ENCODE data around the gene SLC35F3. TPM values are rescaled to one million over a fixed set of nuclear protein-coding genes. Genes with fewer than 3 reads are reported as not detected.

The SLC35F3 gene
- total RNA-seq, 1 donor from 2014 or later, result 1.6 TPM

DNA sequence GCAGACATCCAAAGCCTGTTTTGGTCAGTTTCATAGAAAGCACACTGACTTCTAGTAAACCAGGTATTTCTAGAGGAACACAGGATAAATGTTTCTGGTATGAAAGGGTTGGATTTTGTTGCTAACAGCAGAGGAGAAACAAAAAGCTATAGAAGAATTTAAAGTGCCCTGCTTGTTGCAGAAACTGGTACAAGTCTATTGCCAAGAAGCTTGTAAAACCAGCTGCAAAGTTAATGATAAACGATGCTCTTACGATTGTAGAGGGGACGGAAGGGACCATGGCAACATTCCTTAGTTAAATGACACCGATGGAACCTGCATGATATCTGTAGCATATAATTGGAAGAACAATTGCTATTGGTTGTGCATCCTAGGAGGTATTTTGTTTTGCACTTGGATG, 40.1 kb downstream of the SLC35F3 start:
- TF ChIP-seq CTCF (conservative IDR thresholded peaks at IDR 0.05; ENCODE audit: low read depth, low read length), result no peak
- H3K4me3 ChIP-seq (ENCODE audit: low read depth, low read length), result no peak overlapping the region
- no peak for DNase-seq (ENCODE audit: low read depth)

DNA sequence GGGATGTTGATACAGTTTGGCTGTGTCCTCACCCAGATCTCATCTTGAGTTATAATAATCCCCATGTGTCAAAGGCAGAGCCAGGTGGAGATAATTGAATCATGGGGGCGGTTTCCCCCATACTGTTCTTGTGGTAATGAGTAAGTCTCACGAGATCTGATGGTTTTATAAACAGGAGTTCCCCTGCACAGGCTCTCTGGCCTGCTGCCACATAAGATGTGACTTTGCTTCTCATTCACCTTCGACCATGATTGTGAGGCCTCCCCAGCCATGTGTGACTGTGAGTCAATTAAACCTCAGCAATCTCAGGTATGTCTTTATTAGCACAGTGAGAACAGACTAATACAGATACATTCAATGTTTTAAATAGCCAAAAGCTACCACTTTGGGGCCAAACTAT, 41.1 kb downstream of the SLC35F3 start:
- peak; percentile 87 for DNase-seq (ENCODE audit: low read depth)
- no peak for TF ChIP-seq CTCF (conservative IDR thresholded peaks at IDR 0.05; ENCODE audit: low read depth, low read length)
- H3K4me3 ChIP-seq (ENCODE audit: low read depth, low read length), result no peak overlapping the region

- no peak overlapping the region for H3K4me3 ChIP-seq (ENCODE audit: low read depth, low read length)
- DNase-seq (ENCODE audit: low read depth), result no peak
- TF ChIP-seq CTCF (conservative IDR thresholded peaks at IDR 0.05; ENCODE audit: low read depth, low read length), result no peak
These were observed 41.5 kb downstream of the SLC35F3 start for GRCh38 chr1:233945979-233946378.

GRCh38 chr1:233946724-233947123, 42.2 kb downstream of the SLC35F3 start:
- no peak for DNase-seq (ENCODE audit: low read depth)
- TF ChIP-seq CTCF (conservative IDR thresholded peaks at IDR 0.05; ENCODE audit: low read depth, low read length), result no peak
- no peak overlapping the region for H3K4me3 ChIP-seq (ENCODE audit: low read depth, low read length)

DNA sequence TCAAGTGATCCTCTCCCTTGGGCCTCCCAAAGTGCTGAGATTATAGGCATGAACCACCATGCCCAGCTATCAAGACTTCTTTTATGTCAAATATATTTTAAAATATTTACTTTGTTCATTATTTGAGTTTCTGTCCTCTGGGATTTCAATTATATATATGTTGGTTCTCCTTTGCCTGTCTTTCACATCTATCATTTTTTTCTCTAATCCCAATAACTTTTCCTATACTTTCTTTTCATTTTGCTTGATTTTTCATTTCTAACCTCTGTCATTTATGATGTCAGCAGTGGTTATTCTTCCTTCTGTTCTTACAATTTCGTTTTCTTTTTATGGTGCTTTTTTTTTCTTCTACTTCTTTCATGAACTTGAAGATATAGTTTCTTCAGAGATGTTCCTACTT, 47.3 kb downstream of the SLC35F3 start:
- TF ChIP-seq CTCF (conservative IDR thresholded peaks at IDR 0.05; ENCODE audit: low read depth, low read length), result no peak
- no peak overlapping the region for H3K4me3 ChIP-seq (ENCODE audit: low read depth, low read length)
- DNase-seq (ENCODE audit: low read depth), result no peak

- no peak for TF ChIP-seq CTCF (conservative IDR thresholded peaks at IDR 0.05; ENCODE audit: low read depth, low read length)
These were observed 53.2 kb downstream of the SLC35F3 start for GRCh38 chr1:233957691-233958090.

DNA sequence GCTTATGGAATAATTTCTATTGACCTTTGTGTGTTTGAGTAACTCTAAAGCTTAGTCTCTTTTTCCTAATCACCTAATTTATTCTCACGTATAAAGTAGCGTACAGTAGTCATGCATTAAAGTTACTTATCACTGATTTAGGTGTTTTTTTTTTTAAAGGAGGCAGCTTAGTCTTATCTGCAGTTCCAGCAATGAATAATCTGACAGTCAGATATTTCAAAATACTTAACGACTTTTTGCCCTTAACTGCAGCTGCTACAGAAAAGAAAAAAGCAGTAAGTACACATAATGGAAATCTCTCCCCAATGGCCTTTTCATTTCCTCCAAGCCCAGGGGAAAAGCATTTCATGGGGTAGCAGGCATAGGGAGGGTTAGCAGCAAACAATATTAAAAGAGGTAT, 54.6 kb downstream of the SLC35F3 start:
- no peak for DNase-seq (ENCODE audit: low read depth)
- no peak for TF ChIP-seq CTCF (conservative IDR thresholded peaks at IDR 0.05; ENCODE audit: low read depth, low read length)
- H3K4me3 ChIP-seq (ENCODE audit: low read depth, low read length), result no peak overlapping the region

More at GRCh38 chr1:233957691-233958090, 53.2 kb downstream of the SLC35F3 start:
- DNase-seq (ENCODE audit: low read depth), result no peak
- H3K4me3 ChIP-seq (ENCODE audit: low read depth, low read length), result no peak overlapping the region
